WTC11 (cell line): ENCODE measurements around the gene PLEKHH2. TPM values are rescaled to one million over a fixed set of nuclear protein-coding genes. Genes with fewer than 3 reads are reported as not detected.

Experiments used
- ATAC-seq: fragments of 200-7000 bp; cut with Tn5 transposase; 2 replicates; pipeline ENCODE4 v1.10.0; 2021; ENCODE audit warnings: mild to moderate bottlenecking, moderate library complexity
- CTCF ChIA-PET: fragments of 300-600 bp; sonication (Branson Sonifier 250); formaldehyde crosslinking; loops from one replicate; lab custom pipeline; 2021; ENCODE audit warnings: antibody characterized with exemption; lab: Charles Lee
- POLR2A ChIA-PET: fragments of 350-600 bp; sonication (Branson Sonifier 250); formaldehyde crosslinking; loops from one replicate; lab custom pipeline; 2021; ENCODE audit warnings: antibody characterized with exemption; lab: Charles Lee
- DNase-seq: peaks from one replicate; pipeline ENCODE4 v3.0.0; 2021; ENCODE audit warnings: low spot score
- H3K27ac Mint-ChIP-seq: 2 replicates; pipeline ENCODE4 v1.8.0; 2021; ENCODE audit warnings: mixed read lengths
- H3K27me3 Mint-ChIP-seq: 2 replicates; pipeline ENCODE4 v1.8.0; 2021; ENCODE audit warnings: low read depth, mild to moderate bottlenecking, moderate library complexity, mixed read lengths
- H3K36me3 Mint-ChIP-seq: 2 replicates; pipeline ENCODE4 v1.8.0; 2021; ENCODE audit warnings: mixed read lengths
- H3K4me1 Mint-ChIP-seq: 2 replicates; pipeline ENCODE4 v1.8.0; 2022; ENCODE audit warnings: mixed read lengths
- H3K4me3 Mint-ChIP-seq: 2 replicates; pipeline ENCODE4 v1.8.0; 2021; ENCODE audit warnings: mild to moderate bottlenecking, moderate library complexity, mixed read lengths
- H3K9me3 Mint-ChIP-seq: 2 replicates; pipeline ENCODE4 v1.8.0; 2021; ENCODE audit warnings: mixed read lengths
- AFF4 ChIP-seq: sonication (generic); formaldehyde crosslinking; IDR thresholded peaks from 2 replicates; pipeline ENCODE4 v1.8.1; 2023; ENCODE audit warnings: mild to moderate bottlenecking, missing genetic modification reagents, borderline replicate concordance
- CREB1 ChIP-seq: sonication (generic); formaldehyde crosslinking; IDR thresholded peaks from 2 replicates; pipeline ENCODE4 v1.8.0; 2023; ENCODE audit warnings: mild to moderate bottlenecking, missing genetic modification reagents
- ERG ChIP-seq: fragments of 250-450 bp; sonication (Bioruptor Pico); IDR thresholded peaks from 2 replicates; pipeline ENCODE4 v1.8.0; 2021; ENCODE audit warnings: mild to moderate bottlenecking
- ESRRA ChIP-seq: sonication (generic); formaldehyde crosslinking; IDR thresholded peaks from 2 replicates; pipeline ENCODE4 v1.8.1; 2022; ENCODE audit warnings: mild to moderate bottlenecking, missing genetic modification reagents, borderline replicate concordance
- ETV6 ChIP-seq: sonication (generic); formaldehyde crosslinking; IDR thresholded peaks from 2 replicates; pipeline ENCODE4 v1.8.1; 2022; ENCODE audit warnings: mild to moderate bottlenecking, missing genetic modification reagents
- FOXK1 ChIP-seq: sonication (generic); formaldehyde crosslinking; IDR thresholded peaks from 2 replicates; pipeline ENCODE4 v1.8.0; 2022; ENCODE audit warnings: mild to moderate bottlenecking, moderate library complexity, missing genetic modification reagents
- GABPB1 ChIP-seq: sonication (generic); formaldehyde crosslinking; IDR thresholded peaks from 2 replicates; pipeline ENCODE4 v1.8.1; 2023; ENCODE audit warnings: mild to moderate bottlenecking, missing genetic modification reagents
- GTF2I ChIP-seq: fragments of 250-450 bp; sonication (Bioruptor Pico); conservative IDR thresholded peaks from 2 replicates; pipeline ENCODE4 v1.4.0; 2021; ENCODE audit warnings: mild to moderate bottlenecking
- MAX ChIP-seq: sonication (generic); formaldehyde crosslinking; IDR thresholded peaks from 2 replicates; pipeline ENCODE4 v1.8.0; 2022; ENCODE audit warnings: mild to moderate bottlenecking, missing genetic modification reagents
- MXD4 ChIP-seq: fragments of 250-450 bp; sonication (Bioruptor Pico); IDR thresholded peaks from 2 replicates; pipeline ENCODE4 v1.8.0; 2021; ENCODE audit warnings: mild to moderate bottlenecking, moderate library complexity, borderline replicate concordance
- NR1H2 ChIP-seq: sonication (generic); formaldehyde crosslinking; IDR thresholded peaks from 2 replicates; pipeline ENCODE4 v1.9.0; 2021; ENCODE audit warnings: mild to moderate bottlenecking, moderate library complexity, missing genetic modification reagents
- PRRX2 ChIP-seq: fragments of 250-450 bp; sonication (Bioruptor Pico); IDR thresholded peaks from 2 replicates; pipeline ENCODE4 v1.8.0; 2021; ENCODE audit warnings: mild to moderate bottlenecking
- ZNF416 ChIP-seq: fragments of 250-450 bp; sonication (Bioruptor Pico); IDR thresholded peaks from 2 replicates; pipeline ENCODE4 v1.9.0; 2021; ENCODE audit warnings: mild to moderate bottlenecking, inconsistent platforms
- total RNA-seq: library from RNA; stranded (reverse); gene quantifications from 3 replicates; pipeline ENCODE4 v1.2.3, GENCODE V29; 2021
- TF ChIP-seq, protein P1 (sequence below): fragments of 250-450 bp; sonication (Bioruptor Pico); IDR thresholded peaks from 2 replicates; pipeline ENCODE4 v1.9.0; 2021; ENCODE audit warnings: mild to moderate bottlenecking
- TF ChIP-seq, protein P2 (sequence below): sonication (generic); formaldehyde crosslinking; IDR thresholded peaks from 2 replicates; pipeline ENCODE4 v1.8.0; 2022; ENCODE audit warnings: mild to moderate bottlenecking, missing genetic modification reagents
- TF ChIP-seq, protein P3 (sequence below): sonication (generic); formaldehyde crosslinking; IDR thresholded peaks from 2 replicates; pipeline ENCODE4 v1.8.1; 2022; ENCODE audit warnings: mild to moderate bottlenecking, moderate library complexity, missing genetic modification reagents

Gene PLEKHH2
- total RNA-seq, 1 experiment from 2014 or later = 5.8 TPM

GRCh38 chr2:43731211-43731610, 94.2 kb downstream of the PLEKHH2 start:
- POLR2A ChIA-PET = no interaction called here
- Mint-ChIP-seq H3K4me1 (peaks cover 15% of the 10 kb centered on the region), H3K27me3 (no peaks in the 10 kb centered on the region; the same call in 1 of the 2 replicates), H3K27ac (no peak overlapping the region), H3K36me3 (no peaks in the 10 kb centered on the region), H3K4me3 (no peak overlapping the region), H3K9me3 (no peaks in the 10 kb centered on the region)
- CTCF ChIA-PET = interaction anchor here (0.6 to 1.5 kb wide), 3 partner anchors 8 to 76 kb away, joined by 3 to 4 read pairs (median 3); no protein-coding TSS in a partner anchor
- no peak for DNase-seq
- ATAC-seq = no peak
- TF ChIP-seq ETV6 (CRISPR knock-in tag) = no peak

DNA sequence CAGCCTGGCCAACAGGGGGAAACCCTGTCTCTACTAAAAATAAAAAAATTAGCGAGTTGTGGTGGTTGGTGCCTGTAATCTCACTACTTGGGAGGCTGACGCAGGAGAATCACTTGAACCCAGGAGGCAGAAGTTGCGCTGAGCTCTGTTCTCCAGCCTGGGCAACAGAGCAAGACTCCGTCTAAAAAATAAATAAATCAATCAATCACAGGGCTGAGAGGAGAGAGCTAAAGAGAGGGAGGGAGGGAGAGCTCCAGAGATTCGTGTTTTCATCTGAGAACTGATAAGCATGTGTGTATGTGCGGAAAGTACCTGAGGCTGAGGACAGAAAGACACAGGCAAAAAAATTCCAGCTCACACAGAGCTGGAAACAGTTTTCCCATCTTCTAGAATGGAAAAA, 99.6 kb downstream of the PLEKHH2 start:
- TF ChIP-seq ESRRA (CRISPR knock-in tag) = no peak
- TF ChIP-seq, protein P1, sequence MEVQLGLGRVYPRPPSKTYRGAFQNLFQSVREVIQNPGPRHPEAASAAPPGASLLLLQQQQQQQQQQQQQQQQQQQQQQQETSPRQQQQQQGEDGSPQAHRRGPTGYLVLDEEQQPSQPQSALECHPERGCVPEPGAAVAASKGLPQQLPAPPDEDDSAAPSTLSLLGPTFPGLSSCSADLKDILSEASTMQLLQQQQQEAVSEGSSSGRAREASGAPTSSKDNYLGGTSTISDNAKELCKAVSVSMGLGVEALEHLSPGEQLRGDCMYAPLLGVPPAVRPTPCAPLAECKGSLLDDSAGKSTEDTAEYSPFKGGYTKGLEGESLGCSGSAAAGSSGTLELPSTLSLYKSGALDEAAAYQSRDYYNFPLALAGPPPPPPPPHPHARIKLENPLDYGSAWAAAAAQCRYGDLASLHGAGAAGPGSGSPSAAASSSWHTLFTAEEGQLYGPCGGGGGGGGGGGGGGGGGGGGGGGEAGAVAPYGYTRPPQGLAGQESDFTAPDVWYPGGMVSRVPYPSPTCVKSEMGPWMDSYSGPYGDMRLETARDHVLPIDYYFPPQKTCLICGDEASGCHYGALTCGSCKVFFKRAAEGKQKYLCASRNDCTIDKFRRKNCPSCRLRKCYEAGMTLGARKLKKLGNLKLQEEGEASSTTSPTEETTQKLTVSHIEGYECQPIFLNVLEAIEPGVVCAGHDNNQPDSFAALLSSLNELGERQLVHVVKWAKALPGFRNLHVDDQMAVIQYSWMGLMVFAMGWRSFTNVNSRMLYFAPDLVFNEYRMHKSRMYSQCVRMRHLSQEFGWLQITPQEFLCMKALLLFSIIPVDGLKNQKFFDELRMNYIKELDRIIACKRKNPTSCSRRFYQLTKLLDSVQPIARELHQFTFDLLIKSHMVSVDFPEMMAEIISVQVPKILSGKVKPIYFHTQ (CRISPR knock-in tag) = no peak
- TF ChIP-seq ZNF416 = no peak
- no peak for TF ChIP-seq MAX (CRISPR knock-in tag)
- TF ChIP-seq CREB1 (CRISPR knock-in tag) = no peak
- TF ChIP-seq, protein P2, sequence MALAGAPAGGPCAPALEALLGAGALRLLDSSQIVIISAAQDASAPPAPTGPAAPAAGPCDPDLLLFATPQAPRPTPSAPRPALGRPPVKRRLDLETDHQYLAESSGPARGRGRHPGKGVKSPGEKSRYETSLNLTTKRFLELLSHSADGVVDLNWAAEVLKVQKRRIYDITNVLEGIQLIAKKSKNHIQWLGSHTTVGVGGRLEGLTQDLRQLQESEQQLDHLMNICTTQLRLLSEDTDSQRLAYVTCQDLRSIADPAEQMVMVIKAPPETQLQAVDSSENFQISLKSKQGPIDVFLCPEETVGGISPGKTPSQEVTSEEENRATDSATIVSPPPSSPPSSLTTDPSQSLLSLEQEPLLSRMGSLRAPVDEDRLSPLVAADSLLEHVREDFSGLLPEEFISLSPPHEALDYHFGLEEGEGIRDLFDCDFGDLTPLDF = no peak
- no peak for TF ChIP-seq MXD4
- no peak for TF ChIP-seq ERG (CRISPR knock-in tag)
- no peak for TF ChIP-seq GABPB1 (CRISPR knock-in tag)
- no peak for TF ChIP-seq NR1H2 (CRISPR knock-in tag)
- no peak for TF ChIP-seq FOXK1 (CRISPR knock-in tag)
- no peak for TF ChIP-seq ETV6 (CRISPR knock-in tag)
- TF ChIP-seq, protein P3, sequence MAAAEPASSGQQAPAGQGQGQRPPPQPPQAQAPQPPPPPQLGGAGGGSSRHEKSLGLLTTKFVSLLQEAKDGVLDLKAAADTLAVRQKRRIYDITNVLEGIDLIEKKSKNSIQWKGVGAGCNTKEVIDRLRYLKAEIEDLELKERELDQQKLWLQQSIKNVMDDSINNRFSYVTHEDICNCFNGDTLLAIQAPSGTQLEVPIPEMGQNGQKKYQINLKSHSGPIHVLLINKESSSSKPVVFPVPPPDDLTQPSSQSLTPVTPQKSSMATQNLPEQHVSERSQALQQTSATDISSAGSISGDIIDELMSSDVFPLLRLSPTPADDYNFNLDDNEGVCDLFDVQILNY (CRISPR knock-in tag) = no peak
- no peak for TF ChIP-seq GTF2I
- TF ChIP-seq PRRX2 (CRISPR knock-in tag) = no peak
- no peak for TF ChIP-seq AFF4 (CRISPR knock-in tag)
- Mint-ChIP-seq H3K27me3 (no peaks in the 10 kb centered on the region), H3K4me1 (peaks cover 5% of the 10 kb centered on the region), H3K9me3 (no peaks in the 10 kb centered on the region), H3K4me3 (no peak overlapping the region), H3K27ac (no peak overlapping the region), H3K36me3 (no peaks in the 10 kb centered on the region)
- POLR2A ChIA-PET = interaction anchor here (0.6 kb wide), 1 partner anchor 202 kb away, joined by 4 read pairs; no protein-coding TSS in a partner anchor
- DNase-seq (no peak), ATAC-seq (no peak)
- CTCF ChIA-PET = interaction anchor here (0.6 to 0.7 kb wide), 2 partner anchors 22 to 81 kb away, joined by 3 read pairs; no protein-coding TSS in a partner anchor
